Measurements from ENCODE around the gene BTNL9. TPM values are rescaled to one million over a fixed set of nuclear protein-coding genes. Genes with fewer than 3 reads are reported as not detected.
"Not testable (repeated sequence)": the region's sequence is repeated elsewhere in the genome, so short reads cannot be mapped to it uniquely, and the experiment has no call there.

Gene BTNL9
- total and polyA plus RNA-seq, 7 donors = 10.4 to 26.3 (median 20.0) TPM

- 57 to 64% (median 58%) methylated on average over 17 of the region's 17 CpGs for WGBS, 3 donors
- Histone ChIP-seq H3K9me3 (no peaks in the 10 kb centered on the region), H3K4me1 (no peaks in the 10 kb centered on the region), H3K36me3 (ENCODE audit: insufficient read depth in 1 of 2, low read depth in 1 of 2) (no peaks in the 10 kb centered on the region), H3K27me3 (ENCODE audit: insufficient read depth in 3 of 3, low read length in 2 of 3) (peaks cover 0 to 7% (median 4%) of the 10 kb centered on the region in 3 donors), H3K4me3 (no peak overlapping the region), H3K27ac (no peak overlapping the region)
- TF ChIP-seq CTCF (IDR thresholded peaks at IDR 0.05) = no peak
- intact Hi-C loops (cut with DNase I) = no loop called here
- DNase-seq = no peak
- ATAC-seq = no peak
These were observed 46.2 kb downstream of the BTNL9 start for GRCh38 chr5:181086026-181086883.

- Histone ChIP-seq H3K9me3 (no peaks in the 10 kb centered on the region), H3K27me3 (ENCODE audit: insufficient read depth in 3 of 3, low read length in 2 of 3) (peaks cover 0 to 4% (median 2%) of the 10 kb centered on the region in 3 donors), H3K36me3 (ENCODE audit: insufficient read depth in 1 of 2, low read depth in 1 of 2) (no peaks in the 10 kb centered on the region), H3K4me3 (no peak overlapping the region), H3K4me1 (no peaks in the 10 kb centered on the region), H3K27ac (no peak overlapping the region)
- intact Hi-C loops (cut with DNase I) = no loop called here
- no peak for ATAC-seq
- DNase-seq = no peak
- TF ChIP-seq CTCF (IDR thresholded peaks at IDR 0.05) = no peak
- 24 to 36% (median 27%) methylated on average over 7 of the region's 7 CpGs for WGBS, 3 donors
These were observed 46.8 kb downstream of the BTNL9 start for GRCh38 chr5:181086884-181087205.

- Histone ChIP-seq H3K36me3 (ENCODE audit: insufficient read depth in 1 of 2, low read depth in 1 of 2) (no peaks in the 10 kb centered on the region), H3K4me3 (no peak overlapping the region), H3K9me3 (no peaks in the 10 kb centered on the region), H3K27me3 (ENCODE audit: insufficient read depth in 3 of 3, low read length in 2 of 3) (peaks cover 0 to 4% (median 0%) of the 10 kb centered on the region in 3 donors), H3K4me1 (no peaks in the 10 kb centered on the region), H3K27ac (no peak overlapping the region)
- WGBS, 3 donors = 72 to 82% (median 73%) methylated on average over 10 of the region's 10 CpGs
- no peak for ATAC-seq
- intact Hi-C loops (cut with DNase I) = no loop called here
- no peak for DNase-seq
- no peak for TF ChIP-seq CTCF (IDR thresholded peaks at IDR 0.05)
These were observed 47.2 kb downstream of the BTNL9 start for GRCh38 chr5:181087309-181087708.

GRCh38 chr5:181088289-181088688 is 48.2 kb downstream of the BTNL9 start:
- ATAC-seq (no peak), DNase-seq (no peak)
- no peak overlapping the region for H3K4me3 ChIP-seq
- H3K36me3 ChIP-seq (ENCODE audit: insufficient read depth in 1 of 2, low read depth in 1 of 2) = no peaks in the 10 kb centered on the region
- WGBS, 3 donors = 76 to 80% (median 80%) methylated on average over 10 of the region's 10 CpGs
- TF ChIP-seq CTCF (IDR thresholded peaks at IDR 0.05) = no peak
- intact Hi-C loops (cut with DNase I) = no loop called here
- H3K9me3 ChIP-seq = no peaks in the 10 kb centered on the region
- no peak overlapping the region for H3K27ac ChIP-seq
- no peaks in the 10 kb centered on the region for H3K4me1 ChIP-seq
- H3K27me3 ChIP-seq (ENCODE audit: insufficient read depth in 3 of 3, low read length in 2 of 3) = peaks cover 0 to 4% (median 2%) of the 10 kb centered on the region in 3 donors

- H3K27ac ChIP-seq = no peak overlapping the region
- DNase-seq = no peak
- no peak for TF ChIP-seq CTCF (IDR thresholded peaks at IDR 0.05)
- intact Hi-C loops (cut with DNase I) = no loop called here
- H3K4me1 ChIP-seq = no peaks in the 10 kb centered on the region
- H3K9me3 ChIP-seq = no peaks in the 10 kb centered on the region
- H3K27me3 ChIP-seq (ENCODE audit: insufficient read depth in 3 of 3, low read length in 2 of 3) = peaks cover 0 to 12% (median 0%) of the 10 kb centered on the region in 3 donors
- H3K36me3 ChIP-seq (ENCODE audit: insufficient read depth in 1 of 2, low read depth in 1 of 2) = no peaks in the 10 kb centered on the region
- no peak overlapping the region for H3K4me3 ChIP-seq
- no peak for ATAC-seq
- 74% methylated on average over 7 of the region's 7 CpGs for WGBS, 3 donors
These were observed 52.4 kb downstream of the BTNL9 start for GRCh38 chr5:181092428-181092827.

- DNase-seq; intact Hi-C loops (cut with DNase I); H3K27ac ChIP-seq; H3K36me3 ChIP-seq (ENCODE audit: insufficient read depth in 1 of 2, low read depth in 1 of 2); H3K9me3 ChIP-seq; H3K4me3 ChIP-seq; ATAC-seq; H3K4me1 ChIP-seq: not testable (repeated sequence)
- 20 to 81% (median 71%) methylated on average over 1 to 3 of the region's 3 CpGs for WGBS, 3 donors
- H3K27me3 ChIP-seq (ENCODE audit: insufficient read depth in 3 of 3, low read length in 2 of 3) = peaks cover 0 to 27% (median 8%) of the 10 kb centered on the region in 3 donors
These were observed 55.1 kb downstream of the BTNL9 start for GRCh38 chr5:181095162-181095561.
